GM18505 (cell line): ENCODE measurements around the gene RIMS4.

ENCODE experiments used
- ATAC-seq: cut with Tn5 transposase; IDR thresholded peaks from one replicate; pipeline ENCODE4 v1.9.1; 2021; ENCODE audit not compliant: unreplicated experiment
- POLR2A ChIP-seq: IDR thresholded peaks from 4 replicates; pipeline ENCODE4 v1.6.1; 2011; ENCODE audit warnings: borderline replicate concordance; ENCODE audit not compliant: insufficient read depth, insufficient read length; ENCODE audit errors: extremely low read depth

Gene RIMS4

GRCh38 chr20:44756011-44756688 is 54.2 kb downstream of the RIMS4 start:
- no peak for ATAC-seq
- TF ChIP-seq POLR2A = no peak

GRCh38 chr20:44754554-44754953 is 55.8 kb downstream of the RIMS4 start:
- TF ChIP-seq POLR2A = no peak
- no peak for ATAC-seq

- TF ChIP-seq POLR2A = no peak
Observed at GRCh38 chr20:44752099-44752931, 58.0 kb downstream of the RIMS4 start.

GRCh38 chr20:44750081-44750805 is 60.1 kb downstream of the RIMS4 start:
- no peak for TF ChIP-seq POLR2A
- ATAC-seq = no peak

More at GRCh38 chr20:44752099-44752931, 58.0 kb downstream of the RIMS4 start:
- ATAC-seq = no peak

GRCh38 chr20:44748005-44748370 is 62.4 kb downstream of the RIMS4 start:
- no peak for TF ChIP-seq POLR2A
- no peak for ATAC-seq

- no peak for ATAC-seq
- TF ChIP-seq POLR2A = no peak
Observed at GRCh38 chr20:44747166-44748004, 63.0 kb downstream of the RIMS4 start.

- TF ChIP-seq POLR2A = no peak
- no peak for ATAC-seq
Observed at GRCh38 chr20:44746367-44747165, 63.8 kb downstream of the RIMS4 start.

- no peak for TF ChIP-seq POLR2A
- ATAC-seq = no peak
Observed at GRCh38 chr20:44745598-44746366, 64.6 kb downstream of the RIMS4 start, which contains the start of gene KCNK15. KCNK15 (plus strand) TSS chr20:44745865; CDS start chr20:44745911, 46 bp downstream.

GRCh38 chr20:44745122-44745597 is 65.2 kb downstream of the RIMS4 start:
- no peak for TF ChIP-seq POLR2A

GRCh38 chr20:44743916-44744655 is 66.3 kb downstream of the RIMS4 start:
- no peak for ATAC-seq

More at GRCh38 chr20:44745122-44745597, 65.2 kb downstream of the RIMS4 start:
- ATAC-seq = no peak

More at GRCh38 chr20:44743916-44744655, 66.3 kb downstream of the RIMS4 start:
- TF ChIP-seq POLR2A = no peak
